ENCODE results near the gene TARM1. TPM values are rescaled to one million over a fixed set of nuclear protein-coding genes. Genes with fewer than 3 reads are reported as not detected.

The TARM1 gene
- total and polyA plus RNA-seq, 2 of the 4 experiments (the other 2 are of a cell fraction), result not detected

- Histone ChIP-seq H2AFZ (replicated peaks; ENCODE audit: low read length, poor library complexity) (peak overlapping the region; percentile 82), H4K91ac (ENCODE audit: insufficient read depth, low read depth, low read length) (peak overlapping the region; percentile 69), H2BK5ac (ENCODE audit: low read depth, low read length, poor library complexity, severe bottlenecking) (no peak overlapping the region), H3K9me1 (ENCODE audit: insufficient read depth, low read length) (no peaks in the 10 kb centered on the region), H2BK120ac (ENCODE audit: low read depth, low read length) (peak overlapping the region; percentile 76; the same call in 1 of the 2 replicates), H2AK5ac (ENCODE audit: low read depth, low read length) (peak overlapping the region; percentile 43; the same call in 1 of the 2 replicates), H3K27me3 (ENCODE audit: control insufficient read depth, insufficient read depth, low read length) (no peaks in the 10 kb centered on the region), H3K9ac (ENCODE audit: low read depth, low read length) (no peak overlapping the region), H3K79me1 (ENCODE audit: low read depth in 1 of 2, low read length in 2 of 2) (no peaks in the 10 kb centered on the region), H3K18ac (ENCODE audit: low read depth, low read length) (no peak overlapping the region; the same call in 1 of the 2 replicates), H2BK15ac (ENCODE audit: low read depth, low read length) (no peak overlapping the region), H3K4me3 (ENCODE audit: insufficient read depth, low read depth, low read length) (no peak overlapping the region), H4K8ac (ENCODE audit: low read depth in 2 of 2, low read length in 2 of 2) (0 out of 4 replicates have a peak overlapping the region, but pooled peaks of 1 of the 2 experiments have one; percentile 41), H3K36me3 (ENCODE audit: control insufficient read depth, insufficient read depth, low read length) (no peaks in the 10 kb centered on the region), H3K14ac (replicated peaks; ENCODE audit: low read depth, low read length) (peak overlapping the region; percentile 58), H3K4ac (ENCODE audit: low read depth, low read length) (peak overlapping the region; percentile 71), H3K56ac (ENCODE audit: extremely low read depth, insufficient read depth, low read length) (no peak overlapping the region), H4K5ac (ENCODE audit: low read depth, low read length) (no peak overlapping the region), H3K4me1 (ENCODE audit: control insufficient read depth, insufficient read depth, low read length) (no peaks in the 10 kb centered on the region), H3K23ac (ENCODE audit: low read depth, low read length) (peak overlapping the region; percentile 28; the same call in 1 of the 2 replicates), H2AK9ac (replicated peaks; ENCODE audit: low read depth, low read length, poor library complexity) (no peak overlapping the region), H3K9me3 (ENCODE audit: control insufficient read depth, insufficient read depth, low read length) (no peaks in the 10 kb centered on the region), H2BK20ac (ENCODE audit: low read depth, low read length) (peak overlapping the region; percentile 81), H4K20me1 (ENCODE audit: insufficient read depth, low read length) (no peaks in the 10 kb centered on the region), H3K4me2 (ENCODE audit: low read depth, low read length) (peak overlapping the region; percentile 53; the same call in 1 of the 2 replicates), H3K27ac (ENCODE audit: insufficient read depth, low read length) (peak overlapping the region; percentile 89)
- dilution Hi-C loops (cut with HindIII; ENCODE audit: low sequenced_read_pairs, unreplicated experiment) (no loop called here), intact Hi-C loops (cut with micrococcal nuclease) (no loop called here), in situ Hi-C loops (cut with MboI; ENCODE audit: low sequenced_read_pairs) (no loop called here)
- peak; percentile 94 for ATAC-seq (ENCODE audit: low read depth)
- peak; percentile 78 for DNase-seq
- WGBS, 2 experiments (ENCODE audit: extremely low coverage in 2 of 2, insufficient read length in 1 of 2), result no CpG with 5 or more reads among the region's 4 CpGs
- CTCF ChIA-PET, result interaction anchor here (0.6 to 2.0 kb wide), 4 partner anchors 9 to 243 kb away, joined by 3 to 12 read pairs (median 6); no protein-coding TSS in a partner anchor
- TF ChIP-seq FOS (IDR thresholded peaks at IDR 0.05; ENCODE audit: low read depth, low read length), result peak; percentile 37; the same call in 1 of the 2 replicates
- TF ChIP-seq CEBPB (IDR thresholded peaks at IDR 0.05; ENCODE audit: low read depth, low read length), result peak; percentile 70
- no peak for TF ChIP-seq CHD1 (IDR thresholded peaks at IDR 0.05; ENCODE audit: low read depth, low read length)
- peak; percentile 17; the same call in 1 of the 2 replicates for TF ChIP-seq MXI1 (IDR thresholded peaks at IDR 0.05; ENCODE audit: borderline replicate concordance, low read depth, low read length)
- TF ChIP-seq SMC3 (IDR thresholded peaks at IDR 0.05; ENCODE audit: low read depth, low read length), result no peak
- POLR2A ChIA-PET (ENCODE audit: unreplicated experiment), result no interaction called here
- no TSS peak for BruUV-seq (replicated peaks)
Observed at GRCh38 chr19:54035215-54036178, 45.7 kb downstream of the TARM1 start.

Measured in IMR-90 (cell line).